Colon (tissue), 2 donors: Measurements from ENCODE around the gene CRELD1.

ENCODE experiments used
- FAIRE-seq: peaks from 2 replicates; lab custom pipeline; 2012; peaks lifted over from hg19 to GRCh38; lab: Jason Lieb, UNC
- donor health status: control.
- donor health status: control.

CRELD1 gene

DNA sequence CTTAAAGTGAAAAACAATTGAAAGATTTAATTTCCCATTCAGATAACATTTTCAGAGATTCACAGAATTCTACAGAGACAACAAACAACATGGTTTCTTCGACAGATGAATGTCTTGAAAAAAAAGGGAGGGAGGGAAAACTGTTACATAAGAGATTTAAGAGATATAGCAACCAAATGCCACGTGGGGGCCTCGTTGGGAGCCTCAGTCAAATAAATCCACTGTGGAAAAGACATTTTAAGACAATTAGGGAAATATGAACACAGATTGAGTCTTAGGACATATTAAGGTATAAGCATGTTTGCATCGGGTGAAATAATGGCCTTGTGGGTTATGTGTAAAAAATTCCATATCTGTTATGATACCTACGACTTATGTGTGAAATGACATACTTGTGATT is 23.6 kb downstream of the CRELD1 start:
- FAIRE-seq = no peak

DNA sequence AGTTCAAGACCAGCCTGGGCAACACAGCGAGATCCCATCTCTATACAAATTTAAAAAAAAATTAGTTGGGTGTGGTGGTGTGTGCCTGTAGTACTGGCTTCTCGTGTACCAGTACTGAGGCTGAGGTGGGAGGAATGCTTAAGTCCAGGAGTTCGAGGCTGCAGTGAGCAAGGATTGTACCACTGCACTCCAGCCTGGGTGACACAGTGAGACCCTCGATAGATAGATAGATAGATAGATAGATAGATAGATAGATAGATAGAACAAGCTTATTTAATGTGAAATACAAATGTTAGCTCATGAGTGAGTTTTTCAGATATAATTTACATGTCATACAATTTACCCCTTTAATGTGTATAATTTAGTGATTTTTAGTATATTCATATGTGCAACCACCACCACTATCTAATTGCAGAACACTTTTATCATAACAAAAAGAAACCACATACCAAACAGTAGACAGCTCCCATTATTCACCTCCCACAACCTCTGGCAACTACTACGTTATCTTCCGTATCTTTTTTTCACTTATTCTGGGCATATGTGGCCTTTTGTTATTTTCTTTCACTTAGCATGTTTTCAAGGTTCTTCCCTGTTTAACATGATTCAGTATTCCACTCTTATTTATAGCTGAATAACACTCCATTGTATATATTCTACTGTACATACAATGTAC is 31.7 kb downstream of the CRELD1 start:
- FAIRE-seq = no peak

DNA sequence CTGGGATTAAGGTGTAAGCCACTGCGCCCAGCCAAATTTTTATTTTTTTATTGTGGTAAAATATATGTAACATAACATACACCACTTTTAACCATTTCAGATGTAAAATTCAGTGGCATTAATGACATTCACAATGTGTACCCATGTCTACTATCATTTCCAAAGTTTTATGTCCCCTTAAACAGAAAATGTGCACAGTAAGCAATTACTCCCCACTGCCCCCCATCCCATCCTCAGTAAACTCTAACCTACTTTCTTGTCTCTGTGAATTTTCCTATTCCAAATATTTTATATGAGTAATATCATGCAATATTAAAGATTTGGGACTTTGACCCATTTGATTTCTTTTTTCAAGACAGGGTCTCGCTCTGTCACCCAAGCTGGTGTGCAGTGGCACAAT is 33.2 kb downstream of the CRELD1 start:
- no peak for FAIRE-seq

DNA sequence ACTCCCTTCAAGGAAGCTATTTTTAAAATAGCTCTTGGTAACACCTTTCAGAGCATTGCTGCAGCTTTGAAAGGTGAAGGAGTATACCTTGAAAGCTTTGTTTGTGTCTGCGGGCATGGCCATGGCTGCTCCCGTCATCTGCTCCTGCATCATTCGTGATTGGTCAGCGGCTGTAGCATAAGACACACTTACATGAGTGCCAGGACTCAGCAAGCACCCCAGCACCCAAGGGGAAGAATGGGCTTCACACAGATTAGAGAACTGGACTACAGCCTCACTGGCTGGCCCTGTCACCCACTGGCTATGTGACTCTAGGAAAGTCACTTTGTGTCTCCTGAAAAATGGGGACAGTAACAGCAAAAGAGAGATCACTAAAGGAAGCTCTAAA is 36.0 kb downstream of the CRELD1 start:
- no peak for FAIRE-seq

DNA sequence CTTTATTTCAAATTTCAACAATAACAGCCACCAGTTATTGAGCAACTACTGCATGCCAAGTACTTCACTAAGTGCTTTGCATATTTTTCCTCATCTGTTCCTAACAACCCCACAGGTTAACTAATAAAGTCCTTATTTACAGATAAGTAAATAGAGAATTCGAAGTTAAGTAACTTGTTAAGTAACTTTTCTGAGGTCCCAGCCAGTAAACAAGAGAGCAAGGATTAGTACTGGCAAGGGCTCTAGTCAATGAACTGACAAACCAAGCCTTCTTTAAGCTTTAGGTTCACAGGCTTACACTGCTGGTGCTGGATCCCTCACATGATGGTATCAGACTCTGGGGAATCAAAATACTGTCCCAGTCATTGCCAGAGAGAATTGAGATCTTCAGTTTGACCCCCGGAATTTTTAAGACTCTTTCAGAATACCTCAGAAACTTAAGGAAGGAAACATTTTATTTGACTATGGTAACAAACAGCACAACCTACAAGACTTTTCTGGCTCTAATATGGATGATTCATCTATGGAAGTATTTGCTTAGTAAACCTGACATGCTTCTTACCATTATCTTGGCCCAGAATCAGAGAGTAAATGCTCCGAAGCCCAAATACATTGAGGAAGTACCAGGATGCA is 36.5 kb downstream of the CRELD1 start:
- no peak for FAIRE-seq

DNA sequence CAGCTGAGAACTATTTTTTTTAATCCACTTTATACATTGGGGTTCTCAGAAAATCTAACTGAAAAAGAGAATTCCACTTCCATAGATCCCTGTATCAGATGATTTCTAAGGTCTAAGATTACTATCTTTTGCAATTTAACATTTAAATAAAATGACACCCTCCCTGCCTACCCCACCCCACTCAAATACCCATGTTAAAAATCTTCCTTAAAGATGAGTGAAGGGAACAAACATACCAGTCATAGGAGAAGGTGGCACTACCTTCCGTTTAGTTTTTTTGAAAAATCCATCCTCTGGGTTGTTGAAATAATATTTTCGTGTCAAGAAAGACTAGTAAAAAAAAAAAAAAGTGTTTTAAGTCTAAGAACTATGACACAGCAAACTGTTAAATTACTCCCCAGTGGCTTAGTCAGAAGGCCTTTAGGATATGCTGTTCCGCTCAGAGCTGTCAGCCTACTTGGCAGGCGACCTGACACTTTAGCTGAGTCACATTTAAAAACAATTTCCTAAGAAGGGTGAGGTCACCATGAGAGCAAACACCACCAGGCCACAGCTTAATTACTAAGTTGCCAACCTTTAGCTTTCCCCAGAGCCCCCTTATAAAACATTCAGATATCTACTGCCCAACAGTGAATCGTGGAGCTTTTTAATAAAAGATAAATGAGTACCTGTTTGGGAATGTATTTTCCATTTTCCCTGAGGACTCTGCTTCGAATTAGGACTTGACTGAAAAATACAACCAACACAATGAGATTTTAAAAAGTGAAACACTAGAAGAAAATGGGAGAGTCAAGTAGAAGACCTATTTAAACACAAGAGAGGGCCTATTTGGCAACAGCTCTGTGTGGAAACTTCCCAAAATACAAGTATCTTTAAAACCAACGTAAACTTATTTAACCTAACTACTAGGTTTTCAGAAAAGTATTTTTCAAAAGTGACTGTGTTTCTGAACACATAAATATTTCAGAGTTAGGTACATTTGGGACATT is 43.4 kb downstream of the CRELD1 start:
- FAIRE-seq = no peak

DNA sequence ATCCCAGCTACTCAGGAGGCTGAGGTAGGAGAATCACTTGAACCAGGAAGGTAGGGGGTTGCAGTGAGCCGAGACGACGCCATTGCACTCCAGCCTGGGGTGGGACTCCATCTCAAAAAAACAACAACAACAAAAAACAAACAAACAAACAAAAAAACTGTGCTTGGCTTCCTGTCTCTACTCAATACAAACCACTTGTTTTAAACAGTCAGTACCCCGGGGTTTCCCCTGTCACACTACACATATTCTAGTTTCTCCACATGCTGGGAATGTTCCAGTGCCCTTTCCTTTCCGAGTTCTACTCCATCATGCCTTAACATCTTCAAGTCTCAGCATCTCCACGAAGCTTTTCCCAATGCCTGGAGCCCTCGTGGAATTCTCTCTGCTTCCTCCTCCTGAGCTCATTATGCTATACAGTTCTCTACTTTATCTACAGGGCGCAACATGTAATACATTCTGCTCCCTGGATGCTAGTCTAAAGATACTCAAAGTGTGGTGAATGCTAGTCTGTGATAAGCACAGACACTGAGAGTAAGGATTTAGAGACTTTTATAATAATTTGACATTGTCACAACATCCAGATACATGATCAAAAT is 45.2 kb downstream of the CRELD1 start:
- no peak for FAIRE-seq

DNA sequence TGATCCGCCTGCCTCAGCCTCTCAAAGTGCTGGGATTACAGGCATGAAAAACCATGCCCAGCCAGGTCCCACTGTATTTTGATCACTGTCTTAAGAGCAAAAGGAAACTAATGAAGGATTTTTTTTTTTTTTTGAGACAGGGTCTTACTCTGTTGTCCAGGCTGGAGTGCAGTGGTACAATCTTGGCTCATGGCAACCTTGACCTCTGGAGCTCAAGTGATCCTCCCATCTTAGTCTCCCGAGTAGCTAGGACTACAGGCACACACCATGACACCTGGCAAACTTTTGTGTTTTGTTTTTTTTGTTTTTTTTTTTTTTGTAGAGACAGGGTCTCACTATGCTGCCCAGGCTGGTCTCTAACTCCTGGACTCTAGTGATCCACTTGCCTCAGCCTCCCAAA is 46.6 kb downstream of the CRELD1 start:
- no peak for FAIRE-seq

DNA sequence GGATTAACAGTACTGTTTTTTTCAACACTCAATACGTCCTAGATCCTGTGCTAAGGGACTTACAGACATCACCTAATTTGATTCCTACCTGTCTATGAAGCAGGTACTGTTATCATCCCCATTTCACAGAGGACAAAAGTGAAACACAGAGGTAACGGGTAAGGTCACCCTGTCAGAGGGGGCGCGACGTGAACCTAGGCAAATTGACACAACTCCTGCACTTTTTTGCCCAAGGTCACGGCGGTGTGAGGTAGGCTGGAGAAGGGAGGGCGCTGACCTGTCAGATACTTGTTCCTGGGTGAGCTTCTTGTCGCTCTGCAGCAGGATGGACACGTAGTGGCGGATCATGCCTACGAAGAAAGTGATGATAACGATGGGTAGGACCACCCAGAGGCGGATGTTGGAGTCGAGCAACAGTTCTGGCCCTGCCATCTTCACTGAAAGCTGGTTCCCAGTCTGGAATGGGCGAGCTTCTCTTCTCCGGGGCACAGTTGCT is 52.6 kb downstream of the CRELD1 start:
- FAIRE-seq = no peak

DNA sequence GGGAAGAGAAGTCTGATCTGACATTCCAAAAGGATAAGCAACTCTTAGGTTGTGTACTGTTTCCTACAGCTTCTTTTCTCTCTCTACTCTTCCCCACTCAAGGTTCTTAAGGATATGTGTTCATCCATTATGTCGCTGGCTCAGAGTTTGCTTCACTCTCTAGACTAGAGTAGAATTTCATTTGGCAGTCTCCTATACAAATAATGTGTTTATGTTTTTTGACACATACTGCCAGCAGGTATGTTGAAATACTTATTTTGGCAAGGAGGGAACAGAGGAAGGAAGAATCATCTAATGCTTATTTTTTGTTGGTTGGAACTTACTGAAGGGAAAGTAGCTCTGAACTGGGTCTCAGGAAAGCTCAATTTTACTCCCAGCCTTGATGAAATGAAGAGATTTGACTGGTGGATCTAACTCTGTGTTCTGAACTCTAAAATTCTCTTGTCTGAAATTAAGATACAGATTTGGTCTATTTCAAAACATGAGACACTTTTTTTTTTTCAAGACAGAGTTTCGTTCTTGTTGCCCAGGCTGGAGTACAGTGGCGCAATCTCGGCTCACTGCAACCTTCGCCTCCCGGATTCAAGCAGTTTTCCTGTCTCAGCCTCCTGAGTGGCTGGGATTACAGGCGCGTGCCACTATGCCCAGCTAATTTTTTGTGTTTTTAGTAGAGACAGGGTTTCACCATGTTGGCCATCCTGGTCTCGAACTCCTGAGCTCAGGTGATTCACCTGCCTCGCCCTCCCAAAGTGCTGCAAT is 60.6 kb downstream of the CRELD1 start:
- no peak for FAIRE-seq
